Stimulated activated naive CD8-positive, alpha-beta T cell treated with anti-CD3 and anti-CD28 coated beads, Interleukin-15, Interleukin-2, amounts not matched to agents 100 U/mL and 50 U/mL, for 24 hours (primary cell): Measurements from ENCODE around the gene ARHGAP29.
A peak's percentile ranks its signal among the peaks of the same experiment; 100 is the strongest.

Source experiments
- ATAC-seq: fragments of 150-1000 bp; cut with Tn5 transposase; one replicate; pipeline ENCODE4 v1.10.0; 2021
- DNase-seq: peaks from one replicate; pipeline ENCODE4 v3.0.0; 2021

Gene ARHGAP29, protein sequence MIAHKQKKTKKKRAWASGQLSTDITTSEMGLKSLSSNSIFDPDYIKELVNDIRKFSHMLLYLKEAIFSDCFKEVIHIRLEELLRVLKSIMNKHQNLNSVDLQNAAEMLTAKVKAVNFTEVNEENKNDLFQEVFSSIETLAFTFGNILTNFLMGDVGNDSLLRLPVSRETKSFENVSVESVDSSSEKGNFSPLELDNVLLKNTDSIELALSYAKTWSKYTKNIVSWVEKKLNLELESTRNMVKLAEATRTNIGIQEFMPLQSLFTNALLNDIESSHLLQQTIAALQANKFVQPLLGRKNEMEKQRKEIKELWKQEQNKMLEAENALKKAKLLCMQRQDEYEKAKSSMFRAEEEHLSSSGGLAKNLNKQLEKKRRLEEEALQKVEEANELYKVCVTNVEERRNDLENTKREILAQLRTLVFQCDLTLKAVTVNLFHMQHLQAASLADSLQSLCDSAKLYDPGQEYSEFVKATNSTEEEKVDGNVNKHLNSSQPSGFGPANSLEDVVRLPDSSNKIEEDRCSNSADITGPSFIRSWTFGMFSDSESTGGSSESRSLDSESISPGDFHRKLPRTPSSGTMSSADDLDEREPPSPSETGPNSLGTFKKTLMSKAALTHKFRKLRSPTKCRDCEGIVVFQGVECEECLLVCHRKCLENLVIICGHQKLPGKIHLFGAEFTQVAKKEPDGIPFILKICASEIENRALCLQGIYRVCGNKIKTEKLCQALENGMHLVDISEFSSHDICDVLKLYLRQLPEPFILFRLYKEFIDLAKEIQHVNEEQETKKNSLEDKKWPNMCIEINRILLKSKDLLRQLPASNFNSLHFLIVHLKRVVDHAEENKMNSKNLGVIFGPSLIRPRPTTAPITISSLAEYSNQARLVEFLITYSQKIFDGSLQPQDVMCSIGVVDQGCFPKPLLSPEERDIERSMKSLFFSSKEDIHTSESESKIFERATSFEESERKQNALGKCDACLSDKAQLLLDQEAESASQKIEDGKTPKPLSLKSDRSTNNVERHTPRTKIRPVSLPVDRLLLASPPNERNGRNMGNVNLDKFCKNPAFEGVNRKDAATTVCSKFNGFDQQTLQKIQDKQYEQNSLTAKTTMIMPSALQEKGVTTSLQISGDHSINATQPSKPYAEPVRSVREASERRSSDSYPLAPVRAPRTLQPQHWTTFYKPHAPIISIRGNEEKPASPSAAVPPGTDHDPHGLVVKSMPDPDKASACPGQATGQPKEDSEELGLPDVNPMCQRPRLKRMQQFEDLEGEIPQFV

DNA sequence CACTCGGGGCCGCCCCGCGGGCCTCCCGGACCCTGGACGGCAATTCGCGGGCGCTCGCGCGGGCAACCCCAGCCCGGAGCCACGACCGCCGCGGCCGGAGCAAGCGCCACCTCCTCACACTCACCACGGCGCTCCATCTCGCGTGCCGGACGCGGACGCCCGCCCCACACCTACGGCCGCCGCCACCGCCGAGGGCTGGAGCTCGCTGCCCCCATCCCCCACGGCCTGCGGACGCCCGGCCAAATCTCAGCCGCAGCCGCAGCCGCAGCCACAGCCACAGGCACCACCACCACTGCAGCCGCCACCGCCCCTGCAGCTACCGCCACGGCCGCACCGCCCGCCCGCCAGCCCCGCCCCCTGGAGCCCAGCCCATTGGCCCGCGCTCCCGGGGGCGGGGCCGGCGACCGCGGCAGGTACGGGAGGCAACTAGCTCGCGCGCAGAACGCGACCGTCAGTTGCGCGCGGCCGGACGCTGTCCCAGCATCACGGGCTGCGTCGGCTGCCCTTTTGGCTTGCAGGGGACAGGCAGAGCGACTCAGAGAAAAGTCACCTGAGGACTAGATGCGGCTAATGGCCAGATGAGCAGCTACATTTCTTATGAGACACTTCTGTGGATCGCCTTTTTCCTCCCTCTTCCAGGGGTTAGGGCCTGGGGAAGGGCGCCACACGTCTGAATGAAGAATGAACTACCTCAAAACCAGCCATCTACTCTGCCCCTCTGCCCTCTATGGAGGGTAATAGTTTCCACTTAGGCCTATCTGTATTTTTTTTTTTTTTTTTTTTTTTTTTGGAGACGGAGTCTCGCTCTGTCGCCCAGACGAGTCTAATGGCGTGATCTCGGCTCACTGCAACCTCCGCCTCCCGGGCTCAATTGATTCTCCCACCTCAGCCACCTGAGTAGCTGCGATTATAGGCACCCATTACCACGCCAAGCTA, at the start of gene ARHGAP29:
Gene ARHGAP29, minus strand, starts transcription at position 294 of the 936 bp plus-strand sequence. CDS start 5,973 bp downstream, outside the sequence.
- DNase-seq (peak; percentile 66), ATAC-seq (peak; percentile 85)

DNA sequence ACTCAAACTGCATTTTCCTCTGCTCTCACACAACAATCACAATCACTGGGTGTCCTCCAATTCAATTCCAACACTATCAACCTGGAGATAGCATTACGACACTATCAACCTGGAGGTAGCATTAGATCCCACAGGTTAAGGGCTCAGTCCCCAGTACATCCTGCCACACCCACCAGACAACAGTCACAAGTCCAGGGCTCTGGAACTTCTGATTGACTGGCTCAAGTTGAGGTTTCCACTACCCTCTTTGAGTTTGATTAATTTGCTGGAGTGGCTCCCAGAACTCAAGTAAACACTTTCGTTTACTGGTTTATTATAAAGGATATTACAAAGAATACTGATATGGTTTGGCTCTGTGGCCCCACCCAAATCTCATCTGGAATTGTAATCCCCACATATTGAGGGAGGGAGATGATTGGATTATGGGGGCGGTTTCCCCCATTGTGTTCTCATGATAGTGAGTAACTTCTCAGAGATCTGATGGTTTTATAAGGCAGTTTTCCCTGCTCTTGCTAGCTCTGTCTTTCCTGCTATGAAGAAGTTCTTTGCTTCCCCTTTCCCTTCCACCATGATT, 49.6 kb upstream of the ARHGAP29 start:
- ATAC-seq: no peak
- DNase-seq: no peak

DNA sequence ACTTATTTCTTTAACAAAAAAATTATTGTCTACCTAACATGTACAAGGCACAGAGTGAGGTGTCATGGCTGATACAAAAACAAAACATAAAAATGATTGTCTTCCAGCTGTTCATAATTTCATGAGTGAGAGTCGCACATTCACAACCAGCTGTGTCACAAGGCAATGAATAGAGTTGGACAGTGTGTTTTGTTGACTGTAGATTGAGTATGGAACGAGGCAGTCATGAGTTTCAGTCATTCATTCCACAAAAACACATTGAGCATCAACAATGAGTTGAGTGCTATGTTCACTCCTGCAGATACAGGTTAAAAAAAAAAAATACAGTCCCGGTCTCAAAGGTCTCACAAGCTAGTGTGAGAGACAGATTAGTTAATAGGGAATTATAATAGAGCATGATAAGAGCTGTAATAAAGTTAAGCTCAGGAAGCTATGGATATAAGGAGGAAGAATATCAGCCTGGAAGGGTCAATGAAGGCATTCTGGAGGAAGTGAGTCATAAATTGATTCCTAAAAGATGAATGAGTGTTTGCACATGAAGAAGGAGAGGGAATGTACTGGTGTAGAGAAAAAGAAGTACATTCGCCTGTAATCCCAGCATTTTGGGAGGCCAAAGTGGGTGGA, 47.8 kb upstream of the ARHGAP29 start:
- DNase-seq: no peak
- ATAC-seq: no peak

DNA sequence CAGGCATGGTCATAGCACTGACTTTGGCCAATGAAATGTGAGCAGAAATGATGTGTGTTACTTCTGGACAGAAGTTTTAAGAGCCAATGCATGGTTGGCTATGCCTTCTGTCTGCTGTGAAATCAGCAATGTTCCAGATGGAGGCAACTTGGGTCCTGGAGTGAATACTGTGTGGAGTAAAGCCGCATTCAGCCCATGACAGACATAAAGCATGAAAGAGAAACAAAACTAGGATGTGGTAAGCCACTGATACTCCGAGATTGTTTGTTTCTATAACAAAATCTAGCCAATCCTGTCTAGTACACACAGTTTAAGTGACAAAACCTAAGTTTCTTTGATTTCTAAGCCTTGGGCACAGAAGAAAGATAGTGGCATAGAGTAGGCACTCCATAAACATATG, 47.1 kb upstream of the ARHGAP29 start:
- ATAC-seq: no peak
- DNase-seq: no peak

DNA sequence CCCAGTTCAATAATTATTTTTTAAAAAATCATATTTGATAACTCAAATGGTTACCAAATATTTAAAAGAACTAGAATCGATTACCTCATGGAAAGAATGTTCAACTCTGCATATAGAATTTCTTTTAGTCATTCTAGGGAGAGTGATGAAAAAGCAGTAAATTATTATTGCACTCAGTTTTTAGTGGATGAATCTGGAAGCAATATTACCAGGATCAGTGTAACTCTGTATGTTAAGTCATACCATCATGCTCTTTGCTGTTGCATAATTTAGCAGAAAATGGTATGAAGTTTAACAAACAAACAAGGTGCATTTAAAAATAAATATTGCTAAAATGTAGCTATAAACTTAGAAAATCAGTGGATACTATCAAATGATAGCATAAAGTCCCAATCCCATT, 46.1 kb upstream of the ARHGAP29 start:
- ATAC-seq (no peak), DNase-seq (no peak)

DNA sequence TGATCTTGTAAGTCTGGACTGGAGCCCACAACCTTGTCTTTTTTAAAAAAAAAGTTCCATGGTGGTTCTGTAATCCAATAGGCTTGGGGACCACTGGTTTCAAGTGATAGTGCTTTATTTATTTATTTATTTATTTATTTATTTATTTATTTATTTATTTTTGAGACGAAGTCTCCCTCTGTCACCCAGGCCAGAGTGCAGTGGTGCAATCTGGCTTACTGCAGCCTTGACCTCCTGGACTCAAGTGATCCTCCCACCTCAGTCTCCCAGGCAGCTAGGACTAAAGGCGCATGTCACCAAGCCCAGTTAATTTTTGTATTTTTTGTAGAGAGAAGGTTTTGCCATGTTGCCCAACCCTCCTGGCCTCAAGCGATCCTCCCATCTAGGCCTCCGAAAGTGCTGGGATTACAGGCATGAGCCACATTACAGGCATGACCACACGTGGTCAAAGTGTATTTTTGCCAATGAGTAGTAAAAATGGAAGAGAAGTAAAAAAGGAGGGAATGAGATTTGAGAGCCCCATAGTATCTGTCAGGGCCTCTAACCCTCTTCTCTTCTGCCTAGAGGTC, 44.8 kb upstream of the ARHGAP29 start:
- no peak for DNase-seq
- no peak for ATAC-seq

DNA sequence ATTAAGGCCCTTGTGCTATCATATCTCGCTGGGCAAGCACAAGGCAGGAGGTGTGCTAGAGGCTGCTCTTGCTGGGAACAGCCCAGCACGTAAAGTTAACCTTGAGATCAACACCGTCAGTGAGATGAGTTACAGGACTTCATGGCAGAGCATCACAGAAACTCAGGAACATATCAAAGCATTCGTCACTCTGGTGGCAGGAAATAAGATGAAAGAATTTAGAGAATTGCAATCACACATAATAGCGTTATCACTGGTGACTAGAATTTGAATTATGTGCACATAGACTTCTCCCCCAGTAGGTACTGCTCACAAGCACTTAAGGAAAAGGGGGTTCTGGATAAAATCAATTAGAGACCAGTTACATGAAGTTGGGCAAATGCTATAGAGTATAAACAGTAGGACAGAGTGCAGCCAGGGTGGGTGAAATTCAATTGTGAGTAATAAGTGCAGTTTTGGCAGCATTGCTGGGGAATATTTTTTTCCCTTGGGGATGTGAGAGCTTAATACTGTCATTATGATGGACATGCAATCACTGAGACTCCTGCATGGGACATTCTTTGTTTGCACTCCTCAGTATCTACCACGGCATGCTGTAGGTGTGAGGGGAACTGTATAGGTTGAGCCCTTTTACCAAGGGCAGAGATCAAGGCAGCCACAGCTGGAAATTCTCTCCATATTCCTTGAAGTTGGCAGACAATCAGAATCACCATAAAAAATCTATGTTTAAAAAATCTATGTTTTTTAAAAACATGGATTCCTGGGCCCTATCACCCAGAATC, 44.2 kb upstream of the ARHGAP29 start:
- no peak for DNase-seq
- no peak for ATAC-seq

DNA sequence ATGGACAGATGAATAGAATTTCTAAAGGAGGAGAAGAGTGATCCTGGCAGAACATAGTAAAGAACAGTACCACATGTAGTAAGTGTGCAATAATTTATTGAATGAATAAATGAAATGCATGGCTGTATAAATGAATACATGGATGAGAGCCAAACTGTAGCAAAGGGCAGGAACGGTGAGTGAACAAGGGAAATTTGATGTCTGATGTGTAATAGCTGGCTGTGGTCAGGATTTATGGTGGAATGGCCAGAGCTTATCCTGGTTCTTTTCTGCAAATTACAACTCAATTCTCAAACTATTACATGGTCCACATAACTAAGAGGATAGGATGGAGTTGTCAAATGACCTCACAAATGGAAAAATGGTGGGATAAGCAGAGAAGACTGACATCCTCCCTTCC, 43.2 kb upstream of the ARHGAP29 start:
- DNase-seq (no peak), ATAC-seq (no peak)

DNA sequence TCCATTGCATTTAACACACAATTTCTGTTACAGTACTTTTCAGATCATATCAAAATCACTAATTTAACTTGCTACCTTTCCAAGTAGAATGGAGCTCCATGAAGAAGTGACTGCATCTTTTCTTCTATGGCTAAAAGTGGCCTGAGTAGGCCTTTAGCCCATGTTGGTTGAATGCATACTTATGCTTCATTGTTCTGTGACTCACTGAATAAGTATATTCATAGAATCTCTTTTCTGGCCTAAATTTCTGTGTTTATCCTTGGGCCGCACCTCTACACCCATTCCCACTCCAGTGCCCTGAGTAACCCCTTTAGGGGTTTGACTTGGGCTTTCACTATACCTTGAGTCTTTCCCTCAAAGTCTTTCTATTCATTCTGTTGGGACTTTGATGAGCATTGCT, 42.1 kb upstream of the ARHGAP29 start:
- no peak for ATAC-seq

DNA sequence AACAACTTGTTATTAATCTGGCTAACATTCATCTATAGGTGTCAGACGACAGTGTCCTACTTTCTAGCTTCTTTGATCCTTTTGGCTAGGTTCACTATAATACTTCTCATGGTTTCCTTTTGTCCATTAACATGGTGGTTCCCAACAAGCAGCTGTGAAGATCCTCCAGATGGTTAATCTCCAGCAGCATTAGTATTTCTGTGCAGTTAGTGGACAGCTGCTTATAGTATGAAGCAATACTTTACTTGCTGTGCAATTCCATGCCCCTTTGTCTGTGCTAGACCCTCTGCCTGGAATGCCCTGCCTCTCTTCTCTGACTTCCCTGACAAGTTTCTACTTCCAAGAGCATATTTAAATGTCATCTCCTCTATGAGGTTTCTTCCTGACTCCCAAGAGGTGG, 41.7 kb upstream of the ARHGAP29 start:
- no peak for DNase-seq
- no peak for ATAC-seq

More for the DNA sequence above, 42.1 kb upstream of the ARHGAP29 start:
- no peak for DNase-seq

DNA sequence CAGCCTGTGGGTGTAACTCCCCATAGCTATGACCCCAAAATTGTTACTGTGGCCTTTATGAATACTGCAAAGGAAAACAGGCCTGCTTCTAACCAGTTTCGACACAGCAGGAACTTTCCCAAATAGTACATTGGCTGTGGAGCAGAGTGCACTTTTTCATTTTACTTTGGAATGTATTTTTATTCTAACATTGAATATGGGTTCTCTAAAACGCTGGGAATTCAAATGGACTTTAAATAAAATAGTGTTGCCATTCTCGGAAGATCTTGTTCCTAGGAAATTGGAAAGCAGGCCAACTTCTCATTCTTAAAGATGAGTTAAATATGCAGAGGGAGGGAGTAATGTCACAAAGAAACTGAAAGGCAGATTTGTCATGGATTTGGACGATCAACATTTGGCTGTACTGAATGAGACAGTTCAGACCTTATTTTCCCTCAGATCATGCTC, 39.6 kb upstream of the ARHGAP29 start:
- ATAC-seq (no peak), DNase-seq (no peak)

DNA sequence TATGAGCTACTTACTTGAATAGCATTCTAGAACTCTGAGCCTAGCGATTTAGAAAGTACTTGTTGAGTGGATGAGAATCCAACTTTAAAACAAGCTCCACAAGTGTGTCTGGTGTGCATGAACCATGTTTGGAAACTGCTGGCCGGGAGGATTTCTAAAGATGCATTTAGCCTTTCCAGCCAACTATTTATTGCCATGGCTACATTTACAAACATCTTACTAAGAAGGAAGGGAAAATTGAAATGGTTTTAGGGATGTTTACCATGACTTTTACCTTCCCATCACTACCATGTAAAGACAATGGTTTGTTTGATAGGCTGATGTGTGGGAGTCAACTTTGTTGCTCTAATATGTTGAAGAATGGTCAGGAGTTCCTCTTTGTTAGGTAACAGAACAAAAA, 37.7 kb upstream of the ARHGAP29 start:
- DNase-seq (no peak), ATAC-seq (no peak)

DNA sequence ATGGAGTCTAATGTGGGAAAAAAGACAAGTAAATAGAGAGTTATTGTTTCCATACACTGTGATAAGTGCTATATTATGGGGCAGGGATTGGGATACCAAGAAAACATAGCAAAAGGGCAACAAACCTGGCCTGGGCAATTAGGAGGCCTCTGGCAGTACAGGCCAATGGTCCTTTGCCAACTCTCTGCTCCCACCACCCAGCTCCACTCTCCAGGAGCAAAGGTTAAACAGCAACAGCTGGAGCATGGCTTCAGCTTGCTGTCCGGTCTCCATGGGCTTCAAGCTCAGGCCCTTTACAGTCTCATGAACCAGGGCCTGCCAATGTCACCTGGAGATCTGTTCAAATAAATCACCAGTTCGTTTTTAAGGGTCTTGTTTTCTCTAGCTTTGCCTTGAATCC, 37.2 kb upstream of the ARHGAP29 start:
- ATAC-seq: no peak
- DNase-seq: no peak

DNA sequence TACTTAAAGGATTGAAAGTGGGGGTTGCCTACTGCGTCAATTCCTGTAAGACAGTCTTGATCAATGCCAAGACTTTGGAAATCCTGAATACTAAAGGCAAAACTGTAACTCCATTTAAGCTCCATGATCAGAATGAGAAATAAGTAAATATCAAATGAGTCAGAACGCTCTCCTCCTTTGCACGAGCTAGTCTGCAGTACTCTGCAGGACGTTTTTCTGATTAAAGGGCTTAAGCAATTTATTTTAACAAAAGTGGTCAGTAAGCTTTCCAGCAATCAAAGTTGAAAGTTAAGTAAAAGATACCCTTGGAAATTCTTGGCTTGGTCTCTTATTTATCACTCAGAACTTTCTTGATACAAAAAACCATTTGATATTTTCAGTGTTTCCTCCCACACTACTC, 35.7 kb upstream of the ARHGAP29 start:
- no peak for ATAC-seq
- no peak for DNase-seq

DNA sequence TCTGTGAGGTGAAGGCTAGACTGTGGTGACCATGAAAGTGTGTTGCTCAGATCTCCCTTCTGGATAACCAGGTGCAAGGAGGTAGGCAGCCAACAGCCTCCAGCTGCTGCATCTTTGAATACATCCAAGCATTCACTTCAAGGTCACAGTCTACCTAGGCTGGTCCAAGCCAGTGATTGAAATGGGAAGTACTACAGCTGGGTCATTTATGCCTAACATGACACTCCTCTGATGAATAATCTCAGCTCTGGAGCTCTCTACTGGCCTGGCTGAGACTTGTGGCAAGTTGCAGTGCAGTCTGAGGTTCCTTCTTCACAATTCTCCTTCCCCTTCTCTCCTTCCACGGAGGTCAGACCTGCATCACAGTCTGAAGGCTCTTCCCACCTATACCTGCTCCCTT, 35.0 kb upstream of the ARHGAP29 start:
- DNase-seq (no peak), ATAC-seq (no peak)

DNA sequence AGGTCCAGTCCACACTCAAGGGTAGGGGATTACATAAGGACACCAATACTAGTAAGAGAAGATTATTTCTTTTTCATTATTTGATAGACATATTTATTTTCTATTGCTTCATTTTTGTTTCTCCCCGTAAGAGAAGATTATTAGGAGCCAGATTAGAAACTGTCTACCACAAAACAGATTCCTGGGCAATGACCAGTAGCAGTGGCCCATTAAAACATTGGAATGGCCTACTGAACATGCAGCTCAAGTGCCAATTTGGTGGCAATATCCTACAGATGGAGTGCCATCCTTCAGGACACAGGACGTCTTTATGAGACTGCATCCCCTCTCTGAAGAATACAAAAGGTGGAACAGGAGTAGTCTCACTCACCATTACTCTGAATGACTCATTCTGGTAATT, 34.0 kb upstream of the ARHGAP29 start:
- ATAC-seq (no peak), DNase-seq (no peak)

DNA sequence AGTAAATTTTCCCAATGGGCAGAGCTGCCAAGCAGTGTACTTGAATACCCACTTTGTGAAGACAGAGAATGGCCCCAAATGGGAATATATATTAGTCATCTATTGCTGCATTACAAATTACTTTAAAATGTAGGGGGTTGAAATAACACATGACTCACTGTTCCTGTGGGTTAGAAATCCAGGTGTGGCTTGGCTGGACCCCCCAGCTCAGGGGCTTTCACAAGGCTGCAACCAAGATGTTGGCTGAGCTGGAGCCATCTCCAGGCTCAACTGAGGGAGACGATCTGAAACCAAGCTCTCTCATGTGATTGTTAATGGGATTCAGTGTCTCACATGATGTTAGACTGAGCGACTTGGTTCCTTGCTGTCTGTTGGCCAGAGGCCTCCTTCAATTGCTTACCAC, 33.4 kb upstream of the ARHGAP29 start:
- DNase-seq (no peak), ATAC-seq (no peak)

DNA sequence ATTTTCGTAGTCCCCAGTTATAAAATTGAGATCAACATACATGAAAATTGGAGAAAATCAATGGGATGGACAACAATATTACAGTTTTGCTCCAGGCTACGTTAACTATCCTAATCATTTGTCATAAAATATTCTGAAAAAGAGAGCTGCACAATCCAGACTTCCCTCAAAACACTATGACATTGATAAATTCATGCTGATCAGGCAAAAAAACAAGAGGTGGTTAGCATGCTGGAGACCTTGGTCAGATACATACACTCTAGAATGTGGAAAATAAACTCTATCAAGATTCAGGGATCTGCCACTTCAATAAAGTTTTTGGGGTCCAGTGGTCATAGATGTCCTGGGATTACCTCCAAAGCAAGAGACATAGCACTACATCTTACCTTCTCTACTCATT, 32.5 kb upstream of the ARHGAP29 start:
- DNase-seq (no peak), ATAC-seq (no peak)

DNA sequence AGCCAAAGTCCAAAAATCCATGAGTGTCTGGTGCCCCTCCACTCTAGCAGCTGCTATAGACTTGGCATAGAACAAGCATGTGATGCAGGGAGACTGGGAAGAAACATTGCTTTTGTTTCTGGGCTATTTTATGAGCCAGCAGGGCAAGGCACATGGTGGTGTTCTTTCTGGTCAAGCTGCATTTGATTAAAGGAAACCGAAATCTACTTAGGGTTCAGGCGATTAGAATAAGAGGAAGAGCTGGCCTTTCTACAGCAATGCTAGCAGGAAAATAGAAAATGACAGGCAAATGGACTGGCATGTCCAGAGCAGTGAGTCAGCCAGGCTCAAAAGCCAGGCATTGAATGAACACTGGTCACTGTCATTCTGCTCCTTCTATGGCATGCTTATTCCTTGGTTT, 28.5 kb upstream of the ARHGAP29 start:
- DNase-seq (no peak), ATAC-seq (no peak)
